Muscle of arm (tissue), 12 donors: ENCODE data around the gene FRAT2. TPM values are rescaled to one million over a fixed set of nuclear protein-coding genes. Genes with fewer than 3 reads are reported as not detected.

ENCODE experiments used
- DNase-seq: peaks from one replicate; pipeline ENCODE4 v3.0.0-alpha.2; 2013
- polyA plus RNA-seq, 12 donors: library from polyadenylated mRNA; unstranded; fragments of 120-200 nt; gene quantifications; one replicate each; pipeline ENCODE4 v1.2.1, GENCODE V29; 2013; ENCODE audit not compliant: insufficient read length in 12 of 12

The FRAT2 gene
- polyA plus RNA-seq, 12 donors, result 3.4 to 7.2 (median 4.2) TPM; not detected in 2

DNA sequence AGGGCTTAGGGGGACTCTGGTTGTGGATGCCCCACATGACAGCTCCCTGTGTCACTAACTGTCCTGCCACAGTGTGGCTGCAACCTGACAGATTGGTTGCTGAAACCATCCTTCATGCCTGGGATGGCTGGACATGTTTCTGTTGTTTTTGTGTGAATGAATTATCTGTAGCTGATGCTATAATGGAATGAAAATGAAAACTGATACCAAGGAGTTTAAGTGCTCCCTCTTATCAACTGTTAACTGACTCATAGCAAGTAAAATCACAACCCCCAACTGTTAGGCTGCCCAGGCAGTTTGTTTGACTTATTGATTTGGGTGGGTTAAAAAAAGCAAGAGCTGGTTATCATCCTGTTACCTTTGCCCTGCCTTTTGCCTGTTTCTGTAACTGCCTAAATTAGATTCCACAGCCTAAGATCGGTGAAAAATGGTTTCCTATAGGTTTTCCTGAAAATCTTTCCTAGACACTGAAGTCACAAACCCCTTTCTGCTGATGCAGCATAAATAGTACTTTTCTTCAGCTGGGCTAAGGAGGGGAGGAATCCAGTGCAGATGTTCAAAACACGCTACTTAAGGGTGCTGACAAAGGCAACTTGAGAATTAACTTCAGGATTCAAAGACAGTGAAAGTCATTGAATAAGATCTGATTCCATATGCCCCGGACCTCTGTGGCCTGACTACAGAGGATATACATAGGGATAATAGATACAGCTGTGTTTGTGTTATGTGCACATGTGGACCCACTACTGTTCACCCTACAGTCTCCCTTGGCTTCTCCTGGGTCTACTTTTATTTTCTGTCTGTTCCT is 5.7 kb downstream of the FRAT2 start:
- DNase-seq, result no peak

DNA sequence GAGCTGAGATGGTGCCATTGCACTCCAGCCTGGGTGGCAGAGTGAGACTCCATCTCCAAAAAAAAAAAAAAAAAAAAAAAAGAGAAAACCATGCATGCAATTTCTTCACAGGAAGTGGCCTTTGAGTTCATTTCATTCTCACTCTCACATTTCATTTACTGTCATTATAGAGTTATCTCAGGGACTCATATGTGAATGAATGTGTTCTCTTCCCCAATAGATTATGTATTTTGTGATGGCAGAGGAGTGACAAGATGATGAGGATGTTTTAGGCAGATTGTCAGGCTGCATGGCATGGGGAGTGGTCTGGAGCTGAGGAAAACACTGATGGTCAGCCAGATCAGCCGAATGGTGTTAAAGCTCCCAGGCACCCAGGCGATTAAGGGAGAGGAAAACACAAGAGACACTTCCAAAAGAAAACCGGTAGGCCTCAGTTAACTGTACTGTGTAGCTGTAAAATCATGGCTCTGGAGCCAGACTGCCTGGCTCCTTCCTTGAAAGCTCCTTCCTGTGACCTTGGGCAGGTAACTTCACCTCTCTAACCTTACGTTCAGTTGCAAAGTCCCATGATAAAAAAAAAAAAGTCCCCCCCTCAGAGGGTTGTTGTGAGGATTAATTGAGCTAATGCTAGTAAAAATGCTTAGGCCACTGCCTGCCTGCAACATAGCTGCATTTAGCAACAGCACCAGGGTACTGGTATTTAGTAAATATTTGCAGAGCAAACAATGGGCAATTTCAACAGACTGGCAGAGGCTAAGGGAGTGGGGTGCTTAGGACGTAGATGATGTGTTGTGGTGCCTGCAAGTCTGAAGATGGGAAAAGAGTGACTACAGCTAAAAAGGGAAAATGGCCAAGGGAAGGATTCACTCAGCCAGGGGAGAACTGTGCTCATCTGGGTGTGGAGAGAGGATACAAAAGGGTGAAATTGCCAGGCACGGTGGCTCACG is 6.9 kb downstream of the FRAT2 start:
- DNase-seq, result no peak

DNA sequence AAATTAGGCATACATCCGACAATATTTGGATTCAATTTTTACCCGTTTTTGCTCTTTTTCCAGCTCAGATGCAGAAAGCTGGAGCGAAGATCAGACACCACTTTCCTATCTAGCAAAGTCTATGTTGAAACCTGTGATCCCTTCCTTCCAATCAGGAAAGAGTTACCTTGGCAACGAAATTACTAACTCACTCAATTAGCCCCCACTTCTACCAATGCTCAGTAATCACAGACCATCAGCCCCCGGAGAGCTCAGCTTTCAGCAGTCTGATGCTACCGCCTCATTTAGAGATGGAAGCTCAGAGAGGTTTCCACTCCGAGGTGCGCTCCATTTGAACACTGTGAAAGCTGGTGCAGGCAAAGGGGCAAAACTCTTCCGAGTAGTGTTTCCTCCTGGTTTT is 8.8 kb downstream of the FRAT2 start:
- DNase-seq, result no peak

DNA sequence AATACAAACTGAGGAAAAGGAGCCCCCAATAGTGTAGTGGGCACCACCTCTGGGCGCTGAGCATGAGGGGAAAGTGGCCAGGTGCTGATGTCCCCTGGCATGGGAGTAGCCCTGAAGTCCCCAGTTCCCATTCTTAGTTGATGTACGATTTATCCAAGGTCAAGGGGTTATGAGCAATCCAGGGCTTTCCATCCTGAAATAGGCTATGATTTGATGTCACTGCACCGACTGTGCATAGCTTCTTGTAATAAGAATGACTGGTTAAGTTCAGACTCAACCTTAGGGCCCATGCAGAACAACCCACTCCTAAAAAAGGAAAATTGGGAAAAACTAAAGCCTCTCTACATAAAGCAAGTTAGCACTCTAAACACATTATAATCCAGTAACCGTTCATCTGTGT is 11.0 kb downstream of the FRAT2 start:
- no peak for DNase-seq

DNA sequence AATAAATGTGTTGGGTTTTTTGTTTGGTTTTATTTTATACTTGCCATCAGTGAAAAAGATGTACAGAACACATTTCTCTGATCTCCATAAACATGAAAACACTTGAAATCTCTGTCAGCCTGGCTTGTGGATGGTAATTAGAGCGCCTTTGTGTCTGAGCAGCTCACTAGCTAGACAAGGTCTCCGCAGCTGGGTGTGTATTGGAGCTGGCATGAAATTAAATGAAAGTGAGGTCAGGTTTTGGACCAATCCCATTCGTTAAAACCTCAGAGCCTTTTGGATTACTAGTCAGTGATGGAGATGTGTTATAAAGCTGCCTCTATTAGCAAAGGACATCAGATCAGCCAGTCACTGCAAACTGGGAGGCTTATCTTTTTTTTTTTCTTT is 12.7 kb downstream of the FRAT2 start:
- DNase-seq, result no peak

DNA sequence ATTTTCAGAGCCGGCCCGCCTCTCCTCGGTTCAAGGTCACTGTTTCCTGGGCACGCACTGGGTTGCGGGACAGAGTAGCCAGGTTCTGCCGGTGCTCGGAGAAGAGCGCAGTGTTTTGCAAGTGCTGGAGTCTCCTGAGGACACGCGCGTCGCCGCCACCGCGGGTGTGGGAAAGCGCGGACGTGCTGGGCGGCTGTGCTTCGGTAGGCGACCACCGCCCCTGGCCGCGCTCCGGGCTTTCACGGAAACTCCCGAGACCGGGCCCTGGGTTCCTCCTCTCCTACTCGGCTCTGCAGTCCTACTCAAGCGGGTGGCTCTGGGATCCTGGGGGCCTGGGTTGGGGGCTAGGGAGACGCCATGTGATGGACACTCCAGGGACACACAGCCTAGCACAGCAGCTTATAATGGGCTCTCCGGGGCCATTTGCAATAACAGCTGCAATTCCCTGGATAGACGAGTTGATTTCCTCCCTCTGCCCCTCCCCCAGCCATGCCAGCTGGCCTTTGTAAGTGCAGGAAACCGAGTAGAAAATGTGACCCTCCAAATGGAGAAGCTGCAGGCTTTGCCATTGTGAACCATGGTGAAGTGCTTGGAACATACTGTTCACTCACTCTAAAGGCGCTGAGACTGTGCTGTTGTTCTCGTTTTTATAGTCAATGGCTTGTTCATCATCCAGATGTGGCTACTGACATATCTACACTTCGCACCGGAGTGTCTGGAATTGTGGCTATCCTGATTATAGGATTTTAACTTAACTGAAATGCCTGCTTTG is 13.3 kb downstream of the FRAT2 start:
- DNase-seq, result no peak

DNA sequence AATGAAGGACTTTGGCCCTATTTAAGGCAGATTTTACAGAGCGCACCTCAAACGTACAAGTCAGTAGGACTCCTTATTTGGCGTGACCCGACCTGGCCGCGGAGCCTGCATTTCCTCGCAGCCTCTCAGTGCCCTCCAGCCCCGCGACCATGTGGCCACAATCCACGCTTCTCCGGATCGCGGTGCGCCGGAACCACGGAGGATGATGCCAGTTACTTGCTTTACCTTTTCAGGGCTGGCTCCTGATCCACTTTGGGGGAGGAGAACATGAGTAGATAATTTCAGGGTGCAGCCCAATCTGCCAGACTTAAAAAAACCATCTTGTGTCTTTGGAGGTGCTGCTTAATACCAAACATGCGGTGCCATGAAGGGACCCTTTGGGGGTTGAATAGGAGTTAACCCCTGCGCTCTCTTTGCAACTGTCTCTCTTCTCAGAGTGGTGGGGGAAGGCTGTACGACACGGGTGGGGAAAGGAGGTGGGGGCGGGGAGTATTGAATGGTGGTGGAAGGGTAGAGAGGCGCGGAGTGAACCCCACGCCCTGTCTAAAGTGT is 14.0 kb downstream of the FRAT2 start:
- DNase-seq, result no peak

DNA sequence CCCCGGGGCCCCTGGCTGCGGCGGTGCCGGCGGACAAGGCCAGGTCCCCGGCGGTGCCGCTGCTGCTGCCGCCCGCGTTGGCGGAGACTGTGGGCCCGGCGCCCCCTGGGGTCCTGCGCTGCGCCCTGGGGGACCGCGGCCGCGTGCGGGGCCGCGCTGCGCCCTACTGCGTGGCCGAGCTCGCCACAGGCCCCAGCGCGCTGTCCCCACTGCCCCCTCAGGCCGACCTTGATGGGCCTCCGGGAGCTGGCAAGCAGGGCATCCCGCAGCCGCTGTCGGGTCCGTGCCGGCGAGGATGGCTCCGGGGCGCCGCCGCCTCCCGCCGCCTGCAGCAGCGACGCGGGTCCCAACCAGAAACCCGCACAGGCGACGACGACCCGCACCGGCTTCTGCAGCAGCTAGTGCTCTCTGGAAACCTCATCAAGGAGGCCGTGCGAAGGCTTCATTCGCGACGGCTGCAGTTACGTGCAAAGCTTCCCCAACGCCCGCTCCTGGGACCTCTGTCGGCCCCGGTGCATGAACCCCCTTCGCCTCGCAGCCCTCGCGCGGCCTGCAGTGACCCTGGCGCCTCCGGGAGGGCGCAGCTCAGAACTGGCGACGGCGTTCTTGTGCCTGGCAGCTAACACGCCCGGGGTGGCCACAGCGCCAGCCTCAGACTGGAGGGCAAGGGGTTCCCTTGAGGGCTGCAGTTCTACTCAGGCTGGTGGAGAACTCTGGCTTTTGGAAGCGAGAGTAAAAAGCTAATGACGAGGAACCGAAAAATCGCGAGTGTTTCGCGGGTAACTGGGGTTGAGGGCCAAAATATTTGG is 14.7 kb downstream of the FRAT2 start:
- no peak for DNase-seq

DNA sequence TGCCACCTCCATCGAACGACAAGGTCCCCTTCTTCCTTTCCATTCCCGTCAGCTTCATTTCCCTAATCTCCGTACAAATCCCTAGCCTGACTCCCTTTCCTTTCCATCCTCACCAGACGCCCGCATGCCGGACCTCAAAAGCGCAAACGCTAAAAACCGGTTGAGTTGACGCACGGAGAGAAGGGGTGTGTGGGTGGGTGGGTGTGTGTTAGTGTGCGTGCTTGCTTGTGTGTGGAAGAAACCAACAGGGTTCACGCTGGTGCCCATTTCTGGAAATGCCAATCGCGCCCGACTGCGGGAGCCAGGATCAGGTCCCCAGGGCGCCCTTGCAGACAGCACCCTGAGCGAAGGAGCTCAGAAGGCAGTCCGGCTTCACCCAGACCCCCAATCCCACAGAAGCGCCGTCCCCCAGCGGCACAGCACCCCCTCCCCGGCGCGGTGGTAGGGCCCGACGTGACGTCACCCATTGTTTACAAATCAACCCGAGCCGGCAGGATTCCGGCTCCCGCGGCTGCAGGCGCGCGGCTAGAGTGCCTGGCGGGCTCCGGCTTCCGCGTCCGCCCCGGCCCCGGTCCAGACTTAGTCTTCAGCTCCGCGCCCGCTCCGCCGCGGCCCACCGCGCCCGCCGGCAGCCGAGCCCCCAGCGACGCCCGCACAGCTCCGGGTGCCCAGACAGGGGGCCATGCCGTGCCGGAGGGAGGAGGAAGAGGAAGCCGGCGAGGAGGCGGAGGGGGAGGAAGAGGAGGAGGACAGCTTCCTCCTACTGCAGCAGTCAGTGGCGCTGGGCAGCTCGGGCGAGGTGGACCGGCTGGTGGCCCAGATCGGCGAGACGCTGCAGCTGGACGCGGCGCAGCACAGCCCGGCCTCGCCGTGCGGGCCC is 15.5 kb downstream of the FRAT2 start, which contains the start of gene FRAT1:
TSS of gene FRAT1 (plus strand) at position 500 of the 880 bp plus-strand sequence. CDS start at position 683, 183 bp downstream.
- peak; percentile 92 for DNase-seq

DNA sequence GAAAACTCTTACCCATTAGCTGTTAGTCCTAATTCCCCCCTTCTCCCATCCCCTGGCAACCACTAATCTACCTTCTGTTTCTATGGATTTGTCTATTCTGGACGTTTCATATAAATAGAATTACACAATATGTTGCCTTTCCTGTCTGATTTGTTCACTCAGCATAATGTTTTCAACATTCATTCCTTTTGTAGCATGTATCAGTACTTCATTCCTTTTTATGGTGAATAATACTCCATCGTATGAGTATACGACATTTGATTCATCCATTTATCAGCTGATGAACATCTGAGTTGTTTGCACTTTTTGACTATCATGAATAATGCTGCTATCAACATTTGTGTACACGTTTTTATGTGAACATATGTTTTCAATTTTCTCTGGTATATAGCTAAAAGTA is 19.9 kb downstream of the FRAT2 start:
- DNase-seq, result no peak

DNA sequence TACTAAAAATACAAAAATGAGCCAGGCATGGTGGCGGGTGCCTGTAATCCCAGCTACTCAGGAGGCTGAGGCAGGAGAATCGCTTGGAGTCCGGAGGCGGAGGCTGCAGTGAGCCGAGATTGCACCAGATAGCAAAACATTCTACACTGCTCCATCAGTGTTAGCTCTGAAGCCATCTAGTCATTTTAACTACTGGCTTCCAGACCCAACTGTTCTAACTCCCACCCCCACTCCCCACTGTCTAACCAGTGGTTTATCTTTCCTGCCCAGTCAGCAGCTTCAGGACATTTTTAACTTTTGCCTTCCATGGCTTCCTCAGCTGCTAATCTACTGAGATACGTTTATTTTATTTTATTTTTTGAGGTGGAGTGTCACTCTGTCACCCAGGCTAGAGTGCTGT is 21.6 kb downstream of the FRAT2 start:
- DNase-seq, result no peak

DNA sequence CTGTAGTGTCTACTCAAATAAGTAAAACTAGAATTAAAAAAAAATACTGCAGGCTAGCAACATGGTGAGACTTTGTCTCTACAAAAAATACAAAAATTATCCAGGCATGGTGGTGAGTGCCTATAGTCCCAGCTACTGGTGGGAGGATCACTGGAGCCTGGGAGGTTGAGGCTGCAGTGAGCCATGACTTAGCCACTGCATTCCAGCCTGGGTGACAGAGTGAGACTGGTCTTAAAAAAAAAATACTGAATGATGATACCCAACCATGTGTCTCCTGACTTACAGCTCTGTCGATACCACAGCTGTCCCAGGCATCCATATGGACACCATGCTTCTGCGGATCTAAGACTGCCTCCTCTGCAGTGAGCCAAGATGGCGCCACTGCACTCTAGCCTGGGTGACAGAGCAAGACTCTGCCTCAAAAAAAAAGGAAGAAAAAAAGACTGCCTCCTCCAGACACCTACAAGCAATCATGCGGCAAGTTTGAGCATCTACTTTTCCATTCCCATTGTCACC is 23.4 kb downstream of the FRAT2 start:
- no peak for DNase-seq

DNA sequence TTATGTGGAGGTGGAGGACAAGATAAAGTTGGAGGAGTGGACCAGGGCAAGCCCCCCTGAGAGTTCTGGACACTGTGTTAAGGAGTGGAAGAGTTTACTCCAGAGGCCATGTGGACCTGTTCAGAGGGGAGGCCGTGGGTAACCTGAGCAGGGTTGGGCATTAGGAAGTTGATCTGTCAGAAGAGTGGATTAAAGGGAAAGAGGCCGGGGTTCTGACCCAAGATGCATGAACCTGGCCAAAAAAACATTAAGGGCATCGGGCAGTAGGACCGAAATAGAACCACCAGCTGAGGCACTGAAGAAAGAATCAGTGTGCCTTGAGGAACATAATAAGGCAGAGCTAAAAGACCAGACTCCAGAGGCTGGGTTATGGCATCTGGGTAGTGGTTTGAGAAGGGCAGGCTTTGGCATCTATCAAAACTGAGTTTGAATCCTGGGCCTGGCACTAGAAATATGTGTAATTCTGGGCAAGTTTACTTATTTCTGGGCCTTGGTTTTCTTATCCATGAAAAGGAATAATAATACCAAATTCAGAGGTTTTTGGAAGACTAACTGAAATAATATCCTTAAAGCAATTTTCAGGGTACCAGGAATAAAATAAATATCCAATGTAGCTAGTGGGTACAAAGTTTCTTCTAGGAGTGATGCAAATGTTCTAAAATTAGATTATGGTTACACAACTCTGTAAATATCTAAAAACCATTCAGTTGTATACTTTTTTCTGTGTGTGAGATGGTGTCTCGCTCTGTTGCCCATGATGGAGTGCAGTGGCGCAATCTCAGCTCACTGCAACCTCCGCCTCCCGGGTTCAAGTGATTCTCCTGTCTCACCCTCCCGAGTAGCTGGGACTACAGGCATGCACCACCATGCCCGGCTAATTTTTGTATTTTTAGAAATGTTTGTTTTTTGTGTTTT is 26.4 kb downstream of the FRAT2 start:
- no peak for DNase-seq

DNA sequence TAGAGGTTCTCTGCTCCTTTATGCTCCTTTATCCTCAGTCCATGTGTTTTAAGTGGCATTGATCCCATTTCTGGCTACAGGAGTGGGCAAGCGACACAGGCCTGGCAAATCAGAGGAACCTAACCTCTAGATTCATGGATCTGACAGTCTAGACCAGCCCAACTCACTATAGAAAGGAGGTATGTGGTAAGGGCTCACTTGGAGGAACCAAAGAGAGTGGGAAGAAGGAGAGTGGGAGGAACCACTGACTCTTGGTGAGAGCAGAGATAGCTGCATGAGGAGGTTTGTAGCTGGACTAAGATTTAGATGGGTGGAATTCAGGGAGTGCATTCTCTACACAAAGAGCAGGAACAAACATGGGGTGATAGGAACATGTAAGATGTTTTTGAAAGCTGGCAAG is 27.1 kb downstream of the FRAT2 start:
- no peak for DNase-seq

DNA sequence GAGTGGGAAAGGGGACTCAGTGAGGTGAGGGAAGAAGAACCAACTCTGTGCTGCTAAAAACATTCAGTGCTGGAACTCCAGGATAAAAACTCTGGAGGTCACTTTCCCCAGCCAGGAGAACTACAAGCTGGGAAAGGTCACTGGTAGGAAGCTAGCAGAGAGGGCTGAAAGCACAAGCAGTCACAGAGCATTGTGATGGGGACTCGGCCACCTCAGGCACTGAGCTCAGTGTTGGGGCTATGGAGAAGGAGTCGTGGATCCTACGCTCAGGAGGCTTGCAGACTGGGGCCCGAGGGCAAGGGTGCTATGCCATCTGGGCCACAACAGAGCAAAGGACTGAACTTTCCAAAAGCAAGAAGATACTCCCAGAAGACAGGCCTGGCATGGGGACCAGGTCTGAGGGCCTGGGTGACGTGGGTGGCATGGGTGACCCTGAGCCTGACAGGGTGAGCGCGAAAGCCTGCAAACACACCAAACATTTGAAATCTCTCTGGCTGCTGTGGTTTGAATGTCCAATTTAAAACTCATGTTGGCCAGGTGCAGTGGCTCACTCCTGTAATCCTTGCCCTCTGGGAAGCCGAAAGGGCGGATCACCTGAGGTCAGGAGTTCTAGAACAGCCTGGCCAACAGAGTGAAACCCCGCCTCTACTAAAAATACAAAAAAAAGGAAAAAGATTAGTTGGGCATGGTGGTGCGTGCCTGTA is 32.3 kb downstream of the FRAT2 start:
- DNase-seq, result no peak

DNA sequence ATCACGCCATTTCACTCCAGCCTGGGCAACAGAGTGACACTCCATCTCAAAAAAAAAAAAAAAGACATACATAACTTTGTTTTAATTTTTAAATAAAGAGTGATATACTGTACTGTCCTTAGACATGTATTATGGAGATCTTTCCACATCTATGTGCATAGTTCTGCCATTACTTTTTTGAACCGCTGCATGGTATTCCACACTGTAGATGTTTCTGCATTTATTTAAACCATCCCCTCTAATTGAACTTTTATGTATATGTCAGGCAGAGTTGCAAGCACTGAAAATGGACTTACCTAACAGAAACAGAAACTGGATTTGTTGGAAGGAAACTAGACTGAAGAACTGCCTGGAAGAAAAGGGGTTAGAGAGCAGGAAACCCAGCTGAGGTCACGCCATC is 33.5 kb downstream of the FRAT2 start:
- DNase-seq, result no peak

DNA sequence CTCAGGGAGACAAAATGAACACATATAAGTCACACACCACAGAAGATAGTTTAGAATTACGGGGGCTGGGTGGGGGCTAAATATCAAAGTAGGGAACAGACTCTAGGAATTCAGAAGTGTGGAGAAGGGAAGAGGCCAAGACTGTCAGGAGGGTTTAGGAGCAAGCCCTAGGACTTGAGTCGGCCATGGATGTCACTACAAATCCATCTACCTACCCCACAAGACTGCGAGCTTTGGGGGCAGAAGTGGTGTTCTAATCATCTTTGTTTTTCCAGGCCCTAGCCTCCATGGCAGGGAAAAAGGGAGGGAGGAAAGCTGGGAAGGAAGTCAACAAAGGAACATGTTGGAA is 36.3 kb downstream of the FRAT2 start:
- no peak for DNase-seq
